Natural killer cell treated with Interleukin-12 subunit alpha and Interleukin-12 subunit beta and Interleukin-15 and Interleukin-18, amount 100 ng/mL, for 72 hours (primary cell): ENCODE results near the gene SLC35E4. TPM values are rescaled to one million over a fixed set of nuclear protein-coding genes. Genes with fewer than 3 reads are reported as not detected.

Source experiments
- ATAC-seq, 2 donors: fragments of 150-1000 bp; cut with Tn5 transposase in 1 of 2; sonication (Bioruptor Pico), chemical (Tn5 transposase) in 1 of 2; 2 replicates each; pipeline ENCODE4 v1.10.0; 2021
- DNase-seq: peaks from one replicate; pipeline ENCODE4 v3.0.0; 2022; ENCODE audit warnings: low spot score
- H3K27ac Mint-ChIP-seq, 2 donors: 1 replicate in 1 of 2; 2 replicates in 1 of 2; pipeline ENCODE4 v1.8.0; 2022; ENCODE audit warnings: mixed read lengths in 2 of 2, mild to moderate bottlenecking in 1 of 2, moderate library complexity in 1 of 2
- H3K27me3 Mint-ChIP-seq, 2 donors: 1 replicate in 1 of 2; 2 replicates in 1 of 2; pipeline ENCODE4 v1.8.0; 2022; ENCODE audit warnings: mixed read lengths in 2 of 2
- H3K36me3 Mint-ChIP-seq: one replicate; pipeline ENCODE4 v1.8.0; 2022; ENCODE audit warnings: mixed read lengths
- H3K4me1 Mint-ChIP-seq, 2 donors: 1 replicate in 1 of 2; 2 replicates in 1 of 2; pipeline ENCODE4 v1.8.0; 2022; ENCODE audit warnings: low read depth in 2 of 2, mixed read lengths in 2 of 2, mild to moderate bottlenecking in 1 of 2
- H3K4me3 Mint-ChIP-seq: one replicate; pipeline ENCODE4 v1.8.0; 2022; ENCODE audit warnings: mixed read lengths
- H3K9me3 Mint-ChIP-seq: 2 replicates; pipeline ENCODE4 v1.8.0; 2022; ENCODE audit warnings: mixed read lengths
- total RNA-seq, 2 donors: library from RNA; stranded (reverse); gene quantifications; one replicate each; pipeline ENCODE4 v1.2.3, GENCODE V29; 2022

SLC35E4 gene
- total RNA-seq, 2 donors from 2014 or later = 3.4 to 6.8 TPM

GRCh38 chr22:30649430-30650007, 13.9 kb downstream of the SLC35E4 start:
- Mint-ChIP-seq H3K9me3 (no peaks in the 10 kb centered on the region), H3K27ac (peak overlapping the region in 1 of 2 donors; percentile 51), H3K36me3 (no peaks in the 10 kb centered on the region), H3K4me3 (no peak overlapping the region), H3K4me1 (peaks cover 0 to 10% of the 10 kb centered on the region in 2 donors), H3K27me3 (no peaks in the 10 kb centered on the region)
- ATAC-seq (peak in 1 of 2 donors; percentile 96), DNase-seq (peak; percentile 83)

- Mint-ChIP-seq H3K36me3 (no peaks in the 10 kb centered on the region), H3K27ac (no peak overlapping the region), H3K4me1 (peaks cover 0 to 10% of the 10 kb centered on the region in 2 donors), H3K4me3 (no peak overlapping the region), H3K9me3 (no peaks in the 10 kb centered on the region), H3K27me3 (no peaks in the 10 kb centered on the region)
- DNase-seq (no peak), ATAC-seq (no peak)
Measured at GRCh38 chr22:30650508-30651116, 15.0 kb downstream of the SLC35E4 start.

- DNase-seq (no peak), ATAC-seq (no peak)
- H3K27ac Mint-ChIP-seq = no peak overlapping the region
- H3K27me3 Mint-ChIP-seq = no peaks in the 10 kb centered on the region
- H3K4me3 Mint-ChIP-seq = no peak overlapping the region
- H3K36me3 Mint-ChIP-seq = no peaks in the 10 kb centered on the region
- peaks cover 0 to 10% of the 10 kb centered on the region in 2 donors for H3K4me1 Mint-ChIP-seq
- no peaks in the 10 kb centered on the region for H3K9me3 Mint-ChIP-seq
Measured at GRCh38 chr22:30652852-30653251, 17.3 kb downstream of the SLC35E4 start.

GRCh38 chr22:30654361-30654760, 18.8 kb downstream of the SLC35E4 start:
- no peaks in the 10 kb centered on the region for H3K9me3 Mint-ChIP-seq
- H3K27ac Mint-ChIP-seq = no peak overlapping the region
- peaks cover 0 to 6% of the 10 kb centered on the region in 2 donors for H3K4me1 Mint-ChIP-seq
- no peaks in the 10 kb centered on the region for H3K36me3 Mint-ChIP-seq
- no peaks in the 10 kb centered on the region for H3K27me3 Mint-ChIP-seq
- ATAC-seq = no peak
- no peak for DNase-seq
- H3K4me3 Mint-ChIP-seq = no peak overlapping the region

GRCh38 chr22:30655532-30655931, 20.0 kb downstream of the SLC35E4 start:
- DNase-seq (no peak), ATAC-seq (no peak)
- no peaks in the 10 kb centered on the region for H3K36me3 Mint-ChIP-seq
- H3K27me3 Mint-ChIP-seq = no peaks in the 10 kb centered on the region
- no peak overlapping the region for H3K27ac Mint-ChIP-seq
- H3K4me3 Mint-ChIP-seq = no peak overlapping the region
- peaks cover 0 to 3% of the 10 kb centered on the region in 2 donors for H3K4me1 Mint-ChIP-seq
- no peaks in the 10 kb centered on the region for H3K9me3 Mint-ChIP-seq

- no peak overlapping the region for H3K4me3 Mint-ChIP-seq
- H3K4me1 Mint-ChIP-seq = peaks cover 8 to 14% of the 10 kb centered on the region in 2 donors
- DNase-seq = no peak
- no peak overlapping the region for H3K27ac Mint-ChIP-seq
- no peaks in the 10 kb centered on the region for H3K27me3 Mint-ChIP-seq
- H3K9me3 Mint-ChIP-seq = no peaks in the 10 kb centered on the region
- no peaks in the 10 kb centered on the region for H3K36me3 Mint-ChIP-seq
- no peak for ATAC-seq
Measured at GRCh38 chr22:30662040-30662439, 26.5 kb downstream of the SLC35E4 start.

- H3K27me3 Mint-ChIP-seq = no peaks in the 10 kb centered on the region
- H3K27ac Mint-ChIP-seq = no peak overlapping the region
- ATAC-seq = no peak
Measured at GRCh38 chr22:30664798-30665197, 29.2 kb downstream of the SLC35E4 start.

GRCh38 chr22:30665266-30665665, 29.7 kb downstream of the SLC35E4 start:
- ATAC-seq (no peak), DNase-seq (no peak)
- Mint-ChIP-seq H3K36me3 (no peaks in the 10 kb centered on the region), H3K9me3 (no peaks in the 10 kb centered on the region), H3K27me3 (no peaks in the 10 kb centered on the region), H3K4me3 (no peak overlapping the region), H3K27ac (no peak overlapping the region), H3K4me1 (peaks cover 16 to 21% of the 10 kb centered on the region in 2 donors)

More at GRCh38 chr22:30664798-30665197, 29.2 kb downstream of the SLC35E4 start:
- Mint-ChIP-seq H3K36me3 (no peaks in the 10 kb centered on the region), H3K4me3 (no peak overlapping the region), H3K9me3 (no peaks in the 10 kb centered on the region), H3K4me1 (peaks cover 16 to 21% of the 10 kb centered on the region in 2 donors)
- no peak for DNase-seq

- Mint-ChIP-seq H3K4me3 (peak overlapping the region; percentile 97), H3K36me3 (no peaks in the 10 kb centered on the region), H3K4me1 (peaks cover 16 to 19% of the 10 kb centered on the region in 2 donors), H3K27ac (no peak overlapping the region), H3K9me3 (no peaks in the 10 kb centered on the region), H3K27me3 (no peaks in the 10 kb centered on the region)
- DNase-seq (no peak), ATAC-seq (no peak)
Measured at GRCh38 chr22:30665786-30666185, 30.2 kb downstream of the SLC35E4 start.

- Mint-ChIP-seq H3K4me3 (peak overlapping the region; percentile 97), H3K27me3 (no peaks in the 10 kb centered on the region), H3K27ac (peak overlapping the region; percentile 66 to 83), H3K36me3 (no peaks in the 10 kb centered on the region), H3K9me3 (no peaks in the 10 kb centered on the region), H3K4me1 (peaks cover 16 to 19% of the 10 kb centered on the region in 2 donors)
- DNase-seq (no peak), ATAC-seq (no peak)
Measured at GRCh38 chr22:30667107-30667493, 31.5 kb downstream of the SLC35E4 start.

- H3K36me3 Mint-ChIP-seq = no peaks in the 10 kb centered on the region
- H3K9me3 Mint-ChIP-seq = no peaks in the 10 kb centered on the region
- ATAC-seq = peak; percentile 97 to 98
- H3K4me3 Mint-ChIP-seq = peak within 1 kb of the TSS; percentile 97
- peak; percentile 92 for DNase-seq
- H3K27me3 Mint-ChIP-seq = no peaks in the 10 kb centered on the region
- H3K4me1 Mint-ChIP-seq = peaks cover 16 to 19% of the 10 kb centered on the region in 2 donors
- H3K27ac Mint-ChIP-seq = peak within 1 kb of the TSS; percentile 66 to 83
Measured at GRCh38 chr22:30667494-30668385, 32.2 kb downstream of the SLC35E4 start, which contains the start of gene DUSP18. Gene DUSP18, minus strand, starts transcription at chr22:30667875. Its CDS starts 3,872 bp downstream, at chr22:30664003.

GRCh38 chr22:30668386-30668710, 32.8 kb downstream of the SLC35E4 start:
- Mint-ChIP-seq H3K36me3 (no peaks in the 10 kb centered on the region), H3K9me3 (no peaks in the 10 kb centered on the region), H3K4me3 (peak overlapping the region; percentile 97), H3K4me1 (peaks cover 16 to 19% of the 10 kb centered on the region in 2 donors), H3K27ac (peak overlapping the region; percentile 66 to 81), H3K27me3 (no peaks in the 10 kb centered on the region)
- DNase-seq = no peak
- no peak for ATAC-seq

- Mint-ChIP-seq H3K36me3 (no peaks in the 10 kb centered on the region), H3K9me3 (no peaks in the 10 kb centered on the region), H3K27me3 (peaks cover under 1% of the 10 kb centered on the region in 2 donors), H3K4me1 (peaks cover 14 to 16% of the 10 kb centered on the region in 2 donors), H3K4me3 (no peak overlapping the region), H3K27ac (no peak overlapping the region)
- no peak for ATAC-seq
- DNase-seq = no peak
Measured at GRCh38 chr22:30671071-30671470, 35.5 kb downstream of the SLC35E4 start.

GRCh38 chr22:30673136-30673535, 37.6 kb downstream of the SLC35E4 start:
- no peak overlapping the region for H3K4me3 Mint-ChIP-seq
- H3K36me3 Mint-ChIP-seq = no peaks in the 10 kb centered on the region
- H3K27ac Mint-ChIP-seq = no peak overlapping the region
- DNase-seq (no peak), ATAC-seq (no peak)
- peaks cover 6 to 7% of the 10 kb centered on the region in 2 donors for H3K4me1 Mint-ChIP-seq
- peaks cover 11 to 21% of the 10 kb centered on the region in 2 donors for H3K27me3 Mint-ChIP-seq
- no peaks in the 10 kb centered on the region for H3K9me3 Mint-ChIP-seq
